ENCODE data around the gene C1QTNF9B. TPM values are rescaled to one million over a fixed set of nuclear protein-coding genes. Genes with fewer than 3 reads are reported as not detected.

Gene C1QTNF9B
- total RNA-seq, 1 experiment from 2014 or later, result not detected

GRCh38 chr13:23861310-23861709 is 36.0 kb downstream of the C1QTNF9B start:
- no peak for DNase-seq (ENCODE audit: extremely low read depth, low read depth)

GRCh38 chr13:23859904-23860303 is 37.4 kb downstream of the C1QTNF9B start:
- no peak for DNase-seq (ENCODE audit: extremely low read depth, low read depth)

- no peak for DNase-seq (ENCODE audit: extremely low read depth, low read depth)
These were observed 37.8 kb downstream of the C1QTNF9B start for GRCh38 chr13:23859455-23859854.

GRCh38 chr13:23858546-23858945 is 38.8 kb downstream of the C1QTNF9B start:
- no peak for DNase-seq (ENCODE audit: extremely low read depth, low read depth)

GRCh38 chr13:23856008-23856750 is 41.1 kb downstream of the C1QTNF9B start:
- no peak for DNase-seq (ENCODE audit: extremely low read depth, low read depth)

GRCh38 chr13:23855360-23855759 is 41.9 kb downstream of the C1QTNF9B start:
- DNase-seq (ENCODE audit: extremely low read depth, low read depth), result no peak

- DNase-seq (ENCODE audit: extremely low read depth, low read depth), result no peak
These were observed 45.0 kb downstream of the C1QTNF9B start for GRCh38 chr13:23852351-23852750.

GRCh38 chr13:23851106-23851505 is 46.2 kb downstream of the C1QTNF9B start:
- no peak for DNase-seq (ENCODE audit: extremely low read depth, low read depth)

- DNase-seq (ENCODE audit: extremely low read depth, low read depth), result no peak
These were observed 47.2 kb downstream of the C1QTNF9B start for GRCh38 chr13:23850134-23850533.

- no peak for DNase-seq (ENCODE audit: extremely low read depth, low read depth)
These were observed 47.6 kb downstream of the C1QTNF9B start for GRCh38 chr13:23849670-23850069.

- DNase-seq (ENCODE audit: extremely low read depth, low read depth), result no peak
These were observed 48.6 kb downstream of the C1QTNF9B start for GRCh38 chr13:23848646-23849141.

- DNase-seq (ENCODE audit: extremely low read depth, low read depth), result no peak
These were observed 49.3 kb downstream of the C1QTNF9B start for GRCh38 chr13:23848019-23848418.

GRCh38 chr13:23847497-23847896 is 49.8 kb downstream of the C1QTNF9B start:
- DNase-seq (ENCODE audit: extremely low read depth, low read depth), result no peak

GRCh38 chr13:23845105-23845725 is 52.1 kb downstream of the C1QTNF9B start:
- no peak for DNase-seq (ENCODE audit: extremely low read depth, low read depth)

GRCh38 chr13:23844132-23844531 is 53.2 kb downstream of the C1QTNF9B start:
- DNase-seq (ENCODE audit: extremely low read depth, low read depth), result no peak

GRCh38 chr13:23843436-23843835 is 53.9 kb downstream of the C1QTNF9B start:
- no peak for DNase-seq (ENCODE audit: extremely low read depth, low read depth)

- no peak for DNase-seq (ENCODE audit: extremely low read depth, low read depth)
These were observed 54.9 kb downstream of the C1QTNF9B start for GRCh38 chr13:23842406-23842805.

Other genes with a start within 250 kb of the C1QTNF9B start
- 17.5 and 19.2 TPM in 2 replicates for gene MIPEP, start 8.1 kb downstream of the C1QTNF9B start, total RNA-seq (2014; rRNA removed; shearing (Covaris generic))

Data from NCI-H460 (cell line).